ENCODE measurements around the gene KLF5. TPM values are rescaled to one million over a fixed set of nuclear protein-coding genes. Genes with fewer than 3 reads are reported as not detected.
A peak's percentile ranks its signal among the peaks of the same experiment; 100 is the strongest.
"Not testable (repeated sequence)": the region's sequence is repeated elsewhere in the genome, so short reads cannot be mapped to it uniquely, and the experiment has no call there.

Gene KLF5
- total RNA-seq, 1 experiment from 2014 or later: 8.5 TPM

GRCh38 chr13:73088332-73088935, 29.6 kb downstream of the KLF5 start:
- DNase-seq (ENCODE audit: low spot score): no peak

GRCh38 chr13:73089213-73089612, 30.4 kb downstream of the KLF5 start:
- DNase-seq (ENCODE audit: low spot score): no peak

- DNase-seq (ENCODE audit: low spot score): peak; percentile 86
Observed at GRCh38 chr13:73090116-73090822, 31.5 kb downstream of the KLF5 start.

DNA sequence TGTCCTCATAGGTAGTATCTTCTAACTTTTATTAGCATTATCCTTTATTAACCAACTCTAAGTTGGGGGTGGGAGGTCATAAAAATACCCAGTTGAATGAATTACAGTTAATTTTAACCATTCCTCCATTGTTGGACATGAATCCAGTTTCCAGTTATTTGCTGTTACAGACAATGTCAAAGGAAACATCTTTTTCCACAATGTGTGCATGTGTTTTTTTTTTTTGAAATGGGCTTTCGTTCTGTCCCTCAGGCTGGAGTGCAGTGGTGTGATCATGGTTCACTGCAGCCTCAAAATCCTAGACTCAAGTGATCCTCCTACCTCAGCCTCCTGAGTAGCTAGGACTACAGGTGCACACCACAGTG, 32.0 kb downstream of the KLF5 start:
- no peak for DNase-seq (ENCODE audit: low spot score)

DNA sequence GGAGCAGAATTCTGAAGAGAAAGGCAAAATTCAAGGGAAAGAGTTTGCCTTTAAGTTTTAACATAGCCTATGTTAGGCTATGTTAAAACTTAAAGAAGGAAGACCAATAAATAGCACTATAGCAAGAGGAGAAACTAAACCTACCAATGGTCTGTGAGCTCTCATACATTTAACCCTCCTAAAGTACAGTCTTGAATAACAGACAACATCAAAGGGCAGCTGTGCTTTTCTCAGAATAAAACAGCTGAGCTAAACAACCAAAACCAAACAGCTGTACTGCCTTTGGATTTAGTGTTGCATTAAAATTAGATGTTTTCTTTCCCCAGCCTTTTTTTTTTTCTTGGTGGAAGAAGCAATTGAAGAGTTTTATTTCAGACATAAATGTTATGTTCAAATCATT, 34.0 kb downstream of the KLF5 start:
- DNase-seq (ENCODE audit: low spot score): no peak

- peak; percentile 7 for DNase-seq (ENCODE audit: low spot score)
Observed at GRCh38 chr13:73096173-73096572, 37.4 kb downstream of the KLF5 start.

GRCh38 chr13:73096638-73097037, 37.8 kb downstream of the KLF5 start:
- no peak for DNase-seq (ENCODE audit: low spot score)

DNA sequence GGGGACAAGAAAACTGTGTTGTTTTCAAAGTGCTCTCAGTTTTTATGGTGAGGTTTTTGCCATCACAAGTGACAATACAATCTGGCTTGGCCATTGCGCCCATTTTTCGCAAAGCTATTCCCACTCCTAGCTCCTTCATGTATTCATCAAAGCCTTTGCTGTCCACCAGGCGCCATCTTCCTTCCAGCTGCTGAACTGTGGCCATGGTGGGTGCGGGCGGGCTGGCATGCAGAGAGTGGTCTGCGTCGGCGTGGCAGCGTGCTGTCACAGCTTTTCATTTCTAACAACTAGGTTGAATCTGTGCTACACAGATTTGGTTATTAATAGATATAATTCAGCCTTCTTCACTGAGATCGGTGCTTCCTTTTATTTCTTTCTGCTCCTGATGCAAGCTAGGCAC, 42.0 kb downstream of the KLF5 start:
- not testable (repeated sequence) for DNase-seq (ENCODE audit: low spot score)

DNA sequence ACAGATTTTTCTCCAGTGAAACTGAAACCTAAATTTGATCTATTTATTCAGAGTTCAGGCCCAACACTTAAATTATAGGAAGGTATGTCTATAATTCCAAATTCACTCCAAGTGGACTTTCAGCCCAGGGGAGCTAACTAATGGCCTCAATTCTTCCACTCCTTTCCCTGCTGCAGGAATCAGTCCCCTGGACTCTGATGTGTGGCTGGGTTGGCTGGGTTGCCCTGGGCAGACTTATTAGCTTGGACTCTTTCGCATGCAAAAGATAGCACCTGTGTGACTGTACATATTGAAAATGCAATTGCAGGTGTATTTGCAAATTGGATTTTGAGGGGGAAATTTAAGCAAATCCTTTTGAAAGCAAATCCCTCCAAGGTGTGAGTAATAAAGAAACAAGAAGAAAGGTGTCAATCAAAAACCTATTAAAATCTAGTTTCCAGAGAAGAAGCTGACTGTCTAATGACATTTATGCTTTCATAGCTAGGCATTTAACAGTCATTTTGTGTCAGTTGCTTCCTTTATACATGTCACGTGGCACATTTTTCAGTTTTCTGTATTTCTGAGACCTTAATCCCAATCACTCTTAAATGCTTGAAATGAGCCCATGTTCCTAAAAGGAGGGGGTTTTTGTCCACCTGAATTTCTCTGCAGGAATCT, 42.7 kb downstream of the KLF5 start:
- DNase-seq (ENCODE audit: low spot score): no peak

GRCh38 chr13:73103238-73103637, 44.4 kb downstream of the KLF5 start:
- DNase-seq (ENCODE audit: low spot score): no peak

GRCh38 chr13:73106513-73107178, 47.8 kb downstream of the KLF5 start:
- DNase-seq (ENCODE audit: low spot score): no peak

GRCh38 chr13:73107481-73107880, 48.7 kb downstream of the KLF5 start:
- no peak for DNase-seq (ENCODE audit: low spot score)

DNA sequence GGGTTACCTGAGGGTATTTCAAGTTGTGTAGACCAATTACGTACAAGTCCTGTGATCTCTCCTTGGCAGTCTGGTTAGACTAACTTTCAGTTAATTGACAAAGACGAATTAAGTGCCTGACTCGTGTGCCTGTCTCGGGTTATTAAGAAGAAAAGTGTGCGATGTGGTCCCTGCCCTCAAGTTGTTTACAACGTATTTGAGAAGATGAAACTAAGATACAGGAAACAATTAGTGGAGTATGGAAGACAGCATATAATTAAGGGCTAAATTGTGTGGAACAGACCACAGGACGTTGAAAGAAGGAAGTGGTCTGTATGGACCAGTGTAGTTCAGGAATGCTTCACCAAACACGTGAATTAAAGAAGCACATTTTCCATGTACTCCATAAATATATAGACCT, 49.2 kb downstream of the KLF5 start:
- no peak for DNase-seq (ENCODE audit: low spot score)

- DNase-seq (ENCODE audit: low spot score): no peak
Observed at GRCh38 chr13:73109288-73109899, 50.6 kb downstream of the KLF5 start.

- no peak for DNase-seq (ENCODE audit: low spot score)
Observed at GRCh38 chr13:73109969-73110368, 51.2 kb downstream of the KLF5 start.

DNA sequence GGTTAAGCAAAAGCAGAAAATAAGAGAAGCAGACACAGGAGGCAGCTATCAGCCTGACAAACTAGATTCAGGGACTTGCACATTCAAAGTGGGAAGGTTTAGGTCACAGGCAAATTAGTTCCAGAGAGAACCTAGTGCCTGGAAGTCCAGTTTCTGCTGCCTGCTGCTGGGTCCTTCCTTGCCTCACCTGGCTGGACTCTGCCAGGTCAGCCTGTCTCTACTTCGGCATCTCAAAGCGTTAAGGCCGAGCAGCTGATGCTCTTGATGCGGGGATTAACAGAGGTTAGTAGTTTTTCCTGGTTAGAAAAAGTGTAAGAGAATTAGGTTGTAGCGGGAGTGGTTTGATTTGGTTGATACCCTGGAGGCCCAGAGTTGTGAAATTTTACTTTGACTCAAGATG, 52.0 kb downstream of the KLF5 start:
- DNase-seq (ENCODE audit: low spot score): no peak

- DNase-seq (ENCODE audit: low spot score): no peak
Observed at GRCh38 chr13:73111331-73111730, 52.5 kb downstream of the KLF5 start.

DNA sequence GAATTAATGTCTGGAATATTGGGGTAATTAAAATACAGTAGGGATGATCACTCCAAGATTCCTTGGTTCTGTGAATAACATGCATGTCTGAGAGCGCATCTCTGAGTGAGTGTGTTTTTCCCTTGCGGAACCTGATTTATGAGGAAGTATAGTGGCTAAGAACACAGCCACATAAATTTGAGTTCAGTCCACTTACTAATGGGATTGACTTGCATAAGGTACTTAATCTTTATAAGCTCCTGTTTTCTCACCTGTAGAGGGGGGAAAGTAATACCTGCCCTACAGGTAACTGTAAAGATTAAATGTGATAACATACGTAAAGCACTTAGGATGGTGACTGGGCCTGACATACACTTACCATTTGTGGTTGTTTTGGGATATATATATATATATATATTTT, 60.8 kb downstream of the KLF5 start:
- no peak for DNase-seq (ENCODE audit: low spot score)

Data from H4 (cell line).